ENCODE results near the gene GSDMA.
A peak's percentile ranks its signal among the peaks of the same experiment; 100 is the strongest.

Gene GSDMA, protein sequence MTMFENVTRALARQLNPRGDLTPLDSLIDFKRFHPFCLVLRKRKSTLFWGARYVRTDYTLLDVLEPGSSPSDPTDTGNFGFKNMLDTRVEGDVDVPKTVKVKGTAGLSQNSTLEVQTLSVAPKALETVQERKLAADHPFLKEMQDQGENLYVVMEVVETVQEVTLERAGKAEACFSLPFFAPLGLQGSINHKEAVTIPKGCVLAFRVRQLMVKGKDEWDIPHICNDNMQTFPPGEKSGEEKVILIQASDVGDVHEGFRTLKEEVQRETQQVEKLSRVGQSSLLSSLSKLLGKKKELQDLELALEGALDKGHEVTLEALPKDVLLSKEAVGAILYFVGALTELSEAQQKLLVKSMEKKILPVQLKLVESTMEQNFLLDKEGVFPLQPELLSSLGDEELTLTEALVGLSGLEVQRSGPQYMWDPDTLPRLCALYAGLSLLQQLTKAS

DNA sequence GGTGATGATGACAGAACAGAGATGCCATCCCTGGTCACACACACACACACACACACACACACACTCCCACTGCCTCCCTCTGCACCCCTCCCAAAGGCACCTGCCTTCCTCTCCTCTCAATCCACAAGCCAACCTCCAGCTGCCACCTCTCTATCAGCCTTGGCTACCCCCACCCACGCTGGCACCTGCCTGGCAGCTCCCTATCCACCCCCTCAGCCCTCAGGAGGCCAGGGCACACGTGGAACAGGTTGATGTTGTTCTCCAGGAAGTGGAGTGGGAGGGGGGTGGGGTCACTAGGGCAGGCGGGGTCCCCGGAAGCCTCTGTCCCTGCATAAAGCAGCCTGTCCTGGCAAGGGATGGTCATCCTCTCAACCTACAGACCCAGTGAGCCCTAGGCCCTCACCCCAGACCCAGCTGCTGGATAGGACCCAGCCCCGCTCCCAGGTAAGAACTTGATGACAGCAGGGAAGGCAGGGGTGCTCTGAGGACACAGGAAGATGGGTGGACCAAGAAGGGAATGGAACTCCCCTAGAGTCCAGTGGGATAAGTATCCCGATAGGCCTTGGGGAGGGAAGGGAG is at the start of gene GSDMA:
Gene GSDMA (plus strand): TSS at position 363 of the 579 bp plus-strand sequence. CDS start 2,684 bp downstream, outside the sequence.
- DNase-seq = no peak

DNA sequence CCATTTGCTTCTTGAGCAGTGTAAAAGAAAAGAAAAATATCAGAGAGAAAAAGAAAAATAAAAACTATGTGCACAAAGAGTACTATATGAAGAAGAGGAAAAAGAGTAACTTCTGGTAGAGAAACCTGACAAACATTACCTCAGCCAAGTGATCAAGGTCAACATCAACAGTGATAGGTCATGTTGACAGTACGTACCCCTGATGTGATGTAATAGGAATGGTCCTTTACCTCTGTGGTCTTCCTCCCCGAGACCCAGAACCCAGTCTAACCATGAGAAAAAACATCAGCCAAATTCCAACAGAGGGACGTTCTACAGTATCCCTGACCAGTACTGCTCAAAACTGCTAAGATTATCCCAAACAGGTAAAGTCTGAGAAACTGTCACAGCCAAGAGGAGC is 48.8 kb upstream of the GSDMA start:
- DNase-seq = no peak

- no peak for DNase-seq
These were observed 47.2 kb upstream of the GSDMA start for GRCh38 chr17:39915559-39915958.

- DNase-seq = no peak
These were observed 45.9 kb upstream of the GSDMA start for GRCh38 chr17:39916918-39917317.

DNA sequence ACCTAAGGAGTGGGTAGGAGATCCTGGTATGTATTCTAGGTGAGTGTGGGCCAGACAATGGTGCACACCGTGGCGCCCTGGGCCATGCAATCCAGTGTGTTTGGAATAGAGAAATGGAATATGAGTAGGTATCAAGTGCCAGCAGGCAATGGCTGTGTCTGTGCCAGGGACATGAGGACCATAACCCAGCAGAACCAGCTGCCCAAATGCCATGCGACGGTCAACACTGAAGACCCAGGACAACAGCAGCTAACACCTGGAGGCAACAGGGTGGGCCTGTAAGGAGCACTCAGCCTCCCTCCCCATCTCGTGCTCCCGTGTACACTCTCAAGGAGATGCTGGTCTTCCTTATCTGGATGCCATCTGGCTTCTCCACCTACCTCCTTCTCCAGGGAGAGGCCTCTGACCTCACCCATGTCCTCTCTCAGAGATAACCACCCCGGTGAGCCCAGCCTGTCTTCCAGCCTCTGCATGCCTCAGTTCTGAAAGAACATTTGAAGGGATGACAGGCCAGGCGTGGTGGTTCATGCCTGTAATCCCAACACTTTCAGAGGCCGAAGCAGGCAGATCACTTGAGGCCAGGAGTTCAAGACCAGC is 43.6 kb upstream of the GSDMA start:
- DNase-seq = no peak

DNA sequence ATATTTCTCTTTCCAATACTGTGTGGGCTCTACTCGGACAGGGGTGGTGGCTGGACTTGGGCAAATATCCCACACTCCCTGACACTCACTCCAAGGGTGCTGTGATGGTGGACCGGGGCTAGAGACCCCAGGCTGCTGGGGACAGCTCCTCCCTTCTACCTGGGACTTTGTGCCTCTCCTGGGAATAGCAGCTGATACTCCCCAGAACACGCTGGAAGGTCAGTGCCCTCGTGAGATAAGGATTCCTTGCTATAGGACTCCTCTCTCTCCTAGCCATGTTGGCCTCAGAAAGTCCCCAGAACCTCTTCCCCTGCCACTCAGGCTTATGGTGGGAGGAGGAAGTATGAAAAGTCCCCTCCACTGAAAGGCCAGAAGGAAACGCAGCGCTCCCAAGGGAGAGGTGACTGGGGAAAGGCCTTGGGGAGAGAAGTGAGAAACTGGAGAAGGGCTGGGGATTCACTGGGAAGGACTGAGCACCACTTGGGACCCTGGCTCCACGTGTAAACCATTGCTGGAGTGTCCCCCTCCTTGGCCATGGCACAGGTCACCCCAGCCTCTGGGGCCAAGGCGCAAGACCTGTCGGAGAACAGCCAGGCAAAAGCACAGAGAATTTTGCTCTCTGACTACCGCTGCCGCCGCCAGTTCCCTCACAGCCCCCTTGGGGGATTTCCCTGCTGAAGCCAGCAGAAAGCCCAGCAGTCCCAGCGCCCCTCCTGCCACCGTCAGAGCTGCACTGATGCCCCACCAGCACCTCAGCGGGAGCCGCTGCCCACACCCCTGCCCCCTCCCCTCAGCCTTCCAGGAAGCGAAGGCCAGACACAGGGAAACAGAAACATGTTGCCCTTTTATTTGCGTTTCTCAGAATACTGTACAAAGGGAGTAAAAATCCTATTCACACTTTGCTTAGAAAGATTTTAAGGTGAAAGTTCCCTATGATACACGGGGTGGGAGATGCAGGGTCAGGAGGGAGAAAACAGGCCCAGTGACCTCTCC is 42.3 kb upstream of the GSDMA start:
- DNase-seq = no peak

DNA sequence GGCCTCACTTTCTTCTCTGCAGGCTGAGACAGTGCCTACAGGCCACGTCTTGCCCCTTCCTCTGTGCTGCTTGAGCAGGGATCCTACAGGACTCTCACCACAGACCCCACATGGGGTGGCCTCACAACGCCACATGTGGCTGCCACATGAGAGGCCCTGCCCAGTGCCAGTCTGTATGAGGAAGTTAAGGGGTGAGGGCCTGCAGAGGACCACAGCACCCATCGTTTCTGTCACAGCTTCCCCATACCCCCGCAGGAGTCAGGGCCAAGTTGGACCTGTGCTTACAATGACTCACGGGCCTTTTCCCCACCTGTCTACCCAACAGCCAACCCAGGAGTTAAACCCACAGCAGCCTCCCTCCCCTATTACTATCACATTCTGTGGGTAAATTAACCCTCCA is 41.5 kb upstream of the GSDMA start:
- no peak for DNase-seq

- no peak for DNase-seq
These were observed 40.8 kb upstream of the GSDMA start for GRCh38 chr17:39922006-39922405.

- no peak for DNase-seq
These were observed 39.6 kb upstream of the GSDMA start for GRCh38 chr17:39923230-39923629.

DNA sequence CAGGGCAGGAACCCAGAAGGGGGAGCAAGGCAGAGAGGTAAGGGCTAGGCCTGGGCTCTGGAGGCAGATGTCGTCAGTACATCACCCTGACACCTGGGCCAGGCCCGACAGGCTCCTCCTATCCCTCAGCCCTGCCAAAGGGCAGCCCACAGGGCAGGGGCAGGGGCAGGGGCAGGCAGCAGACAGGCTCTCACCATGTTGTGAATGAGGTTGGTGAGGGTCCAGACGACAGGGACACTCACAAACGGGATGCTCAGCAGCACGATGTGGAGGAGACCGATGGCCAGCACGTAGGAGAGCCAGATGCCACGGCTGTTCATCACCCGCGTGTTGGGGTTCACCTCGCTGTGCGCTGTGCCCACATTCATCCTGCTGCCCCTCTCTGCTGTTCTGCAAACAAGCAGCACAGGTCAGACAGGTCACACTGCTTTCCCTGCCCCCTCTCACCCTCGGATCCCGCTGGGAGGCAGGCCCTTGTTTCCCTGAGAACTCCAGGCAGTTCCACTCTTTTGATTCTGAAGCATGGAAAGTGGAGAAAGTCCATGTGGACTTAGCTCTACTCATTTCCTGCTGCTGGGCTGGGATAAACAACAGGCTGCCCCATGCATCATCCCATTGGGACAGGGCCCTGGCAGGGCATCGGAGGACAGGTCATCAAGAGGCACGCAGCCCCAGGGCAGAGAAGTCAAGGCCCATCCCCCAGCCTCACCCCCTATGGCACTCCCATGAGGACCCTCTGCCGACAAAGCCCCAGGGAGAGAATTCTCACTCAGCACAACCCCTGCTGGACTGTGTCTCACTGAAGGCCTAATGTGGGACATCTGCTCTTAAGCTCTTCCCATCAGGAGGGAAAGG is 38.7 kb upstream of the GSDMA start:
- DNase-seq = no peak

- no peak for DNase-seq
These were observed 38.1 kb upstream of the GSDMA start for GRCh38 chr17:39924691-39925055.

DNA sequence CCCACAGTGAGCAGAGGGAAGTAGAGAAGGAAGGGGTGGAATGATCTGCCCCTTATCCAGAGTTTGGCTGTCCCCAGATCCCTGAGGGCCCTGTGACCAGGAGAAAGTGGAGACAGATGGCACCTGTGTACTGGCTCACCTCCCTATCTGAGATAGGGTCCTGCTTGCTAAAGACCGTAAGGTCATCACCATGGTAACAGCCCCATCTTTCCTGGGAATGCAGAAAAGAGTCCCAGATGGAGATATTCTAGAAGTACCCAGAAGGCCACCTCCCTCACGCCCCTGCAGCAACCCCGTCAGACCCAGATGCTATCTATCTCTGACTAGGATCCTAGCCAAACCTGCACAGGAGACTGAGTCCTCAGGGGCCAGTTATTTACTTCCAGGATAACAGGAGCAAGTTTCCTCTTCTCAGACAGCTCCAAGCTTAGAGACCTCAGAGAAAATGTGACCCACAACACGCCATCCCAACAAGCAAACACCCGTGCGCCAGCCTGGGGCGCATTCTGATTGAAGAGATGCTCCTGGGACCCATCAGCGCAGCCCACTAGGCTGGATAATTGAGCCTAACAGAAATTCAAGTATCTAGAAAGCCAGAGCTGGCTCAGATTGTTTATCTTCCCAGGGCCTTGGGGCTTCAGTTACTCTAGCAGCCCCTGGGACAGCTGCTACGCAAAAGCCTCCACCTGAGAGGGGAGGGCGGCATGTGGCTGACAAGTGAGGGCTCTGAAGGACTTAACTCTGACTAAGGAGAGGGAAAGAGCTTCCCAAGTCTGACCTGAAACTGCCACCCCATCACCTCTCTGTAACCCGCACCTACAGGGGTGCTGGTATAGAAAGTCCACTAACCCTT is 37.3 kb upstream of the GSDMA start:
- no peak for DNase-seq

DNA sequence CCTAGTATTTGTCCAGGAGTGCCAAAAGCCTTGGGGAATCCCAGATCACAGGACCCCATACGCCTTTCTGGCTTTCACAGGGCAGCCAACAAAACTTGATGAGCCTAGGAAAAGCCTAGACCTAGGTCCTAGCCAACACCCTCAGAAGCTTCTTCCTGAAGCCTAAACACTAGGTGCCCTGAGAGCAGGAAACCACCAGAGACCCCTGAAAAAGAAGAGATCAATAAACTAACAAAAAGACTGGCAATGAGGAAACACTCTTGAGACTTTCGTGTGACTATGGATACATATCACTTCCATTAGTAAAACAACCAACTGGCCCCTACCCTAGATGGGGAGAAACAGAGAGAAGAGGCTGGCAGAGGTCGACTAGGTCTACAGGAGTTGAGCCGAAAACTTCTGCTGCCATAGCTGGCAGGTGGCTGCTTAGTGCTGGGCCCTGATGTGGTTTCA is 36.6 kb upstream of the GSDMA start:
- no peak for DNase-seq

GRCh38 chr17:39926588-39927100 is 36.2 kb upstream of the GSDMA start:
- peak; percentile 40 for DNase-seq

GRCh38 chr17:39927101-39927928 is 35.5 kb upstream of the GSDMA start, which contains the start of the genes LRRC3C and ORMDL3:
TSS of gene LRRC3C (plus strand) at chr17:39927732. CDS start at chr17:39941524, 13,792 bp downstream.
TSS of gene ORMDL3 (minus strand) at chr17:39927601. CDS start at chr17:39924203, 3,398 bp downstream.
- peak; percentile 97 for DNase-seq

GRCh38 chr17:39927929-39928857 is 34.6 kb upstream of the GSDMA start:
- DNase-seq = no peak

GRCh38 chr17:39928858-39929645 is 33.8 kb upstream of the GSDMA start:
- no peak for DNase-seq

Data from femur (tissue), 1 donor.